Loucy (cell line): ENCODE data around the gene TAF1A.

Experiments used
- H2AFZ ChIP-seq: fragments of 200-600 bp; sonication (generic); 2 replicates; pipeline ENCODE4 v1.6.0; 2016; ENCODE audit warnings: antibody characterized with exemption, mild to moderate bottlenecking, low read length, moderate library complexity
- H3F3A ChIP-seq: fragments of 200-600 bp; 2 replicates; pipeline ENCODE4 v1.6.0; 2016; ENCODE audit warnings: antibody characterized with exemption, low read depth, mild to moderate bottlenecking
- H3K27me3 ChIP-seq: fragments of 200-600 bp; sonication (generic); 2 replicates; pipeline ENCODE4 v1.6.1; 2014; ENCODE audit warnings: low read length, mild to moderate bottlenecking; ENCODE audit not compliant: insufficient read depth, poor library complexity, severe bottlenecking
- H3K36me3 ChIP-seq: fragments of 200-600 bp; sonication (generic); 2 replicates; pipeline ENCODE4 v1.6.1; 2016; ENCODE audit warnings: low read length; ENCODE audit not compliant: insufficient read depth
- H3K4me1 ChIP-seq: fragments of 200-600 bp; sonication (generic); 2 replicates; pipeline ENCODE4 v1.5.1; 2014; ENCODE audit warnings: low read length, mild to moderate bottlenecking; ENCODE audit not compliant: insufficient read depth, poor library complexity, severe bottlenecking
- H3K4me2 ChIP-seq: fragments of 200-600 bp; sonication (generic); 2 replicates; pipeline ENCODE4 v1.6.0; 2014; ENCODE audit warnings: antibody characterized with exemption, low read length, low read depth, mild to moderate bottlenecking; ENCODE audit not compliant: poor library complexity, severe bottlenecking
- H3K4me3 ChIP-seq: fragments of 200-600 bp; sonication (generic); 2 replicates; pipeline ENCODE4 v1.5.1; 2014; ENCODE audit warnings: low read length, mild to moderate bottlenecking, mixed read lengths; ENCODE audit not compliant: poor library complexity, severe bottlenecking
- H3K79me2 ChIP-seq: fragments of 200-600 bp; sonication (generic); 2 replicates; pipeline ENCODE4 v1.6.1; 2014; ENCODE audit warnings: low read length; ENCODE audit not compliant: insufficient read depth
- H3K9ac ChIP-seq: fragments of 200-600 bp; sonication (generic); 2 replicates; pipeline ENCODE4 v1.6.0; 2014; ENCODE audit warnings: mild to moderate bottlenecking, low read depth, low read length, moderate library complexity; ENCODE audit not compliant: poor library complexity, severe bottlenecking
- H3K9me2 ChIP-seq: fragments of 200-600 bp; sonication (generic); replicated peaks from 2 replicates; pipeline ENCODE4 v1.6.1; 2016; ENCODE audit warnings: low read depth, low read length, mixed read lengths
- H3K9me3 ChIP-seq: fragments of 200-600 bp; sonication (generic); 2 replicates; pipeline ENCODE4 v1.6.1; 2014; ENCODE audit warnings: mild to moderate bottlenecking, antibody characterized with exemption, low read length, low read depth; ENCODE audit not compliant: insufficient read depth
- H4K20me1 ChIP-seq: fragments of 200-600 bp; sonication (generic); 2 replicates; pipeline ENCODE4 v1.6.0; 2014; ENCODE audit warnings: antibody characterized with exemption, low read length, mild to moderate bottlenecking; ENCODE audit not compliant: insufficient read depth, poor library complexity, severe bottlenecking
- EZH2phosphoT487 ChIP-seq: fragments of 200-600 bp; IDR thresholded peaks from 2 replicates; pipeline ENCODE4 v1.6.1; 2018; ENCODE audit warnings: antibody characterized with exemption, mild to moderate bottlenecking, moderate library complexity, borderline replicate concordance
- TF ChIP-seq, protein P1 (sequence below): fragments of 200-600 bp; sonication (generic); conservative IDR thresholded peaks from 2 replicates; pipeline ENCODE4 v1.5.1; 2014; ENCODE audit warnings: mild to moderate bottlenecking, antibody characterized with exemption, low read length

TAF1A gene

DNA sequence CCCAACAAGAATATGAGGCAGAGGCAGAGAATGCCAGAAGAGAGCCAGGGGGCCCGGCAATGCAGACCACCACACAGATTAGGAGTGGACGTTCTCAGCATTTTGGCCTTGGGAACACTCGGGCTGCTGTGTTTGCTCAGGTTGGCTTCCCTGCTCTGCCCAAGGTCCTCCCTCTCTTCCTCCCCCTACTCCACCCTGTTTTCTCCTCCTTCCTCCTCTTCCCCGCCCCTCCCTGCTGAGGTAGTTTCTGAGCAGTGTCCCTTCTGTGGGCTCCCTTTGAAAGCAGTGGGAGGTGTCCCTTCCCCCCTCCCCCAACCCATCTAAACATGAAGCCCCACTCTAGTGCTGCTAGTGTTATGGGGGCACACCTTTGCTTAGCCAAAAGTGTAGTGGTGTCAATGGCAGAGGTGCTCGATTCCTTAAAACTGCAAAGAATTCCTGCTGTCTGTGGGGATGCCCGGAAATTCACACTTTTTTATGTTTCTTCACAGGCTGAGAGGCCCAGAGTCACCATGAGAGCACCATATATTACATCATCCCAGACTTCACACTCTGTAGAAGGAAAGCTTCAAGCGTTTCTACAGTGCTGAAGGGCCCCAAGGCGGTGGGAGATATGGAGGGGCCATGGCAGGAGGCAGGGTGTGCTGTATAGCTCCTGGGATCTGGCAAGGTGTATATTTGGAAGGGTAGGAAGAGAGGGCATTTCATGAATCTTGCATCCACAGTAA, 41.6 kb downstream of the TAF1A start, which contains the start of gene HHIPL2:
Gene HHIPL2, minus strand, starts transcription at position 161 of the 728 bp plus-strand sequence. Its CDS starts 60 bp downstream, at position 101.
- Histone ChIP-seq H3K79me2 (no peaks in the 10 kb centered on the region), H3K4me1 (no peaks in the 10 kb centered on the region), H3K4me2 (no peak within 1 kb of the TSS), H3K9me2 (no peaks in the 10 kb centered on the region), H3K4me3 (no peak within 1 kb of the TSS), H3K9me3 (no peaks in the 10 kb centered on the region), H3K36me3 (no peaks in the 10 kb centered on the region), H4K20me1 (no peaks in the 10 kb centered on the region), H3K27me3 (no peaks in the 10 kb centered on the region), H3F3A (no peaks in the 10 kb centered on the region), H3K9ac (no peak within 1 kb of the TSS), H2AFZ (no peak within 1 kb of the TSS)
- no peak for TF ChIP-seq EZH2phosphoT487
- TF ChIP-seq, protein P1, sequence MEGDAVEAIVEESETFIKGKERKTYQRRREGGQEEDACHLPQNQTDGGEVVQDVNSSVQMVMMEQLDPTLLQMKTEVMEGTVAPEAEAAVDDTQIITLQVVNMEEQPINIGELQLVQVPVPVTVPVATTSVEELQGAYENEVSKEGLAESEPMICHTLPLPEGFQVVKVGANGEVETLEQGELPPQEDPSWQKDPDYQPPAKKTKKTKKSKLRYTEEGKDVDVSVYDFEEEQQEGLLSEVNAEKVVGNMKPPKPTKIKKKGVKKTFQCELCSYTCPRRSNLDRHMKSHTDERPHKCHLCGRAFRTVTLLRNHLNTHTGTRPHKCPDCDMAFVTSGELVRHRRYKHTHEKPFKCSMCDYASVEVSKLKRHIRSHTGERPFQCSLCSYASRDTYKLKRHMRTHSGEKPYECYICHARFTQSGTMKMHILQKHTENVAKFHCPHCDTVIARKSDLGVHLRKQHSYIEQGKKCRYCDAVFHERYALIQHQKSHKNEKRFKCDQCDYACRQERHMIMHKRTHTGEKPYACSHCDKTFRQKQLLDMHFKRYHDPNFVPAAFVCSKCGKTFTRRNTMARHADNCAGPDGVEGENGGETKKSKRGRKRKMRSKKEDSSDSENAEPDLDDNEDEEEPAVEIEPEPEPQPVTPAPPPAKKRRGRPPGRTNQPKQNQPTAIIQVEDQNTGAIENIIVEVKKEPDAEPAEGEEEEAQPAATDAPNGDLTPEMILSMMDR: no peak

GRCh38 chr1:222547260-222547614, 42.5 kb downstream of the TAF1A start:
- Histone ChIP-seq H3K36me3 (no peaks in the 10 kb centered on the region), H3K9ac (no peak overlapping the region), H3K9me3 (no peaks in the 10 kb centered on the region), H3K27me3 (no peaks in the 10 kb centered on the region), H3K79me2 (no peaks in the 10 kb centered on the region), H3K4me2 (no peak overlapping the region), H3F3A (no peaks in the 10 kb centered on the region), H4K20me1 (no peaks in the 10 kb centered on the region), H3K4me1 (no peaks in the 10 kb centered on the region), H3K9me2 (no peaks in the 10 kb centered on the region), H3K4me3 (no peak overlapping the region), H2AFZ (no peak overlapping the region)
- TF ChIP-seq, protein P1: no peak
- no peak for TF ChIP-seq EZH2phosphoT487

DNA sequence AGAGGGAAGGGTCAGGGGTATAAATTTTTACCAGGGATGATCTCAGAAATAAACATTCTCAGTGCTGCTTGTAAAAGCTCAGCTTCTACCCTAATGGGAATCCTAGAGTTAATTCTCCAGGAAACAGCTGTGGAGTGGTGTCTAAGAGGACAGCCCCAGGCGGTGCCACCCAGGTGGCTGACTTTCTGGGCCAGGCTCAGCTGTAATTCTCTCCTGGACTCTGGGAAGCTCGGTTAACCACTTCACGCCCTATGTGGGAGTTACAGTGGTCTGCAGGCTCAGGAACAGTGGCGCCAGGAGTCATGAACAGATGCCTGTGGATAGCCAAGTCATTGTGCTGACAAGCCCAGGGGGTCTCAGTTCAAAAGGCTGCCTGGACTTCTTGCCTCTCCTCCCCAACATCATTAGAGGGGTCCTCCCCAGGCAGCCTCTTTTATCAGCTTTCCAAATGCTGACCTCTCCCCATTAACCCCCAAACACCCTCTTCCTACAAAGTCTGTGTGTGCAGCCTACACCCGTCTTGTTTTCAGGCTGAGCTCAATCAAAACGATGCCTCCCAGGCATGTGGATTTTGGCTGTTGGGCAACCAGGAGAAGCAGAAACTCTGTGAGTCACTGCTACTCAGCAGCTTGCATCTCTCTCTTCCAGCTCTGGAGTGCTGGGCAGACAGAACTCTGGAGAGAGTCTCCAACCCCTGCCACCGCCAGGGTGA, 43.0 kb downstream of the TAF1A start:
- H3K9ac ChIP-seq: no peak overlapping the region
- no peaks in the 10 kb centered on the region for H3K27me3 ChIP-seq
- no peak overlapping the region for H2AFZ ChIP-seq
- H3F3A ChIP-seq: no peaks in the 10 kb centered on the region
- H3K4me2 ChIP-seq: no peak overlapping the region
- no peaks in the 10 kb centered on the region for H3K36me3 ChIP-seq
- H3K79me2 ChIP-seq: no peaks in the 10 kb centered on the region
- no peaks in the 10 kb centered on the region for H3K9me2 ChIP-seq
- H3K4me1 ChIP-seq: no peaks in the 10 kb centered on the region
- no peak for TF ChIP-seq EZH2phosphoT487
- TF ChIP-seq, protein P1: no peak
- no peak overlapping the region for H3K4me3 ChIP-seq
- H3K9me3 ChIP-seq: no peaks in the 10 kb centered on the region
- H4K20me1 ChIP-seq: no peaks in the 10 kb centered on the region
